Endothelial cell of umbilical vein (primary cell): ENCODE measurements around the gene VSNL1. TPM values are rescaled to one million over a fixed set of nuclear protein-coding genes. Genes with fewer than 3 reads are reported as not detected.

Experiments used
- BruUV-seq: library from RNA; stranded (reverse); fragments of 400-500 nt; replicated peaks from 2 replicates; lab custom pipeline; 2021; lab: Mats Ljungman, UMichigan
- CTCF ChIA-PET: fragments of 300-600, 350-600 bp; sonication (Branson Sonifier 250); formaldehyde crosslinking; loops from one replicate; lab custom pipeline; 2021; ENCODE audit warnings: antibody characterized with exemption, inconsistent platforms; lab: Charles Lee
- POLR2A ChIA-PET: fragments of 300-600, 350-600 bp; sonication (Branson Sonifier 250); formaldehyde crosslinking; loops from one replicate; lab custom pipeline; 2021; ENCODE audit warnings: antibody characterized with exemption, inconsistent platforms; lab: Charles Lee
- DNase-seq: peaks from one replicate; pipeline ENCODE4 v3.0.0-alpha.2; 2011; ENCODE audit warnings: low read depth, low spot score
- FAIRE-seq: peaks from 2 replicates; lab custom pipeline; 2011; peaks lifted over from hg19 to GRCh38; lab: Jason Lieb, UNC
- H2AFZ ChIP-seq: 2 replicates; pipeline ENCODE4 v1.6.0; 2012; ENCODE audit warnings: low read depth, low read length, control low read depth, inconsistent platforms
- H3K27ac ChIP-seq: 2 replicates; pipeline ENCODE4 v1.5.1; 2011; ENCODE audit warnings: low read depth, mild to moderate bottlenecking, control low read depth, low read length, moderate library complexity; ENCODE audit not compliant: insufficient read depth
- H3K27me3 ChIP-seq, 2 experiments: 2 replicates each; pipeline versions ENCODE4 v1.6.0 to v1.6.1; 2011; ENCODE audit warnings: low read length in 2 of 2, mixed read lengths in 1 of 2; ENCODE audit not compliant: control insufficient read depth in 2 of 2, insufficient read depth in 2 of 2
- H3K36me3 ChIP-seq, 2 experiments: 2 replicates in 1 of 2; 3 replicates in 1 of 2; pipeline ENCODE4 v1.5.1; 2011; ENCODE audit warnings: low read length in 2 of 2, mild to moderate bottlenecking in 1 of 2, moderate library complexity in 1 of 2; ENCODE audit not compliant: control insufficient read depth in 2 of 2, insufficient read depth in 2 of 2; ENCODE audit errors: extremely low read depth in 1 of 2
- H3K4me1 ChIP-seq: 3 replicates; pipeline ENCODE4 v1.5.1; 2011; ENCODE audit warnings: mild to moderate bottlenecking, low read length; ENCODE audit not compliant: control insufficient read depth, insufficient read depth; ENCODE audit errors: extremely low read depth
- H3K4me2 ChIP-seq: 2 replicates; pipeline ENCODE4 v1.6.1; 2011; ENCODE audit warnings: low read length, control low read depth, mixed read lengths; ENCODE audit not compliant: insufficient read depth
- H3K4me3 ChIP-seq, 3 experiments: fragments of 200-600 bp in 1 of 3; sonication (generic), shearing (Covaris generic) in 1 of 3; replicated peaks in 1 of 3; 2 replicates each; pipeline ENCODE4 v1.5.1; 2011 to 2016; ENCODE audit warnings: control low read depth in 3 of 3, low read length in 3 of 3, mild to moderate bottlenecking in 2 of 3, inconsistent platforms in 1 of 3, low read depth in 1 of 3, moderate library complexity in 1 of 3; ENCODE audit not compliant: insufficient read depth in 1 of 3
- H3K79me2 ChIP-seq: 2 replicates; pipeline ENCODE4 v1.6.0; 2012; ENCODE audit warnings: low read length, inconsistent platforms; ENCODE audit not compliant: control insufficient read depth, insufficient read depth
- H3K9ac ChIP-seq: replicated peaks from 2 replicates; pipeline ENCODE3; 2011; ENCODE audit warnings: low read length, control low read depth; ENCODE audit not compliant: insufficient read depth; ENCODE audit errors: extremely low read depth
- H3K9me1 ChIP-seq: replicated peaks from 3 replicates; pipeline ENCODE4 v1.6.0; 2011; ENCODE audit warnings: mild to moderate bottlenecking, low read length; ENCODE audit not compliant: control insufficient read depth, insufficient read depth; ENCODE audit errors: extremely low read depth
- H3K9me3 ChIP-seq: replicated peaks from 2 replicates; pipeline ENCODE4 v1.5.1; 2012; ENCODE audit warnings: low read length, inconsistent platforms; ENCODE audit not compliant: control insufficient read depth, insufficient read depth
- H4K20me1 ChIP-seq: replicated peaks from 2 replicates; pipeline ENCODE3; 2011; ENCODE audit warnings: mild to moderate bottlenecking, low read length; ENCODE audit not compliant: control insufficient read depth, insufficient read depth; ENCODE audit errors: extremely low read depth
- EZH2 ChIP-seq: IDR thresholded peaks from 2 replicates; pipeline ENCODE4 v1.6.1; 2012; ENCODE audit warnings: borderline replicate concordance, low read depth, mild to moderate bottlenecking, moderate library complexity, low read length, inconsistent platforms; ENCODE audit not compliant: severe bottlenecking
- FOS ChIP-seq: IDR thresholded peaks from 2 replicates; pipeline ENCODE4 v1.6.1; 2011; ENCODE audit warnings: mild to moderate bottlenecking, low read length, moderate library complexity, borderline replicate concordance; ENCODE audit not compliant: insufficient read depth
- GATA2 ChIP-seq: IDR thresholded peaks from 2 replicates; pipeline ENCODE4 v1.7.0; 2011; ENCODE audit warnings: low read depth, mild to moderate bottlenecking, moderate library complexity, mixed read lengths, low read length; ENCODE audit not compliant: insufficient read length, insufficient read depth
- JUN ChIP-seq: IDR thresholded peaks from 2 replicates; pipeline ENCODE4 v1.6.1; 2011; ENCODE audit warnings: borderline replicate concordance, low read depth; ENCODE audit not compliant: insufficient read length, insufficient read depth
- MYC ChIP-seq: IDR thresholded peaks from one replicate; pipeline ENCODE4 v1.6.1; 2011; ENCODE audit warnings: mild to moderate bottlenecking, low read depth, low read length
- POLR2A ChIP-seq: IDR thresholded peaks from 2 replicates; pipeline ENCODE4 v1.6.1; 2012; ENCODE audit warnings: low read depth, mild to moderate bottlenecking, control low read depth, low read length
- POLR2AphosphoS5 ChIP-seq: IDR thresholded peaks from 2 replicates; pipeline ENCODE4 v1.6.1; 2012; ENCODE audit warnings: low read depth, mild to moderate bottlenecking, control low read depth, low read length, moderate library complexity; ENCODE audit not compliant: insufficient read depth
- dilution Hi-C: fragments of 300-500 bp; cut with MboI; formaldehyde crosslinking; loops from one replicate; pipeline ENCODE4 v1.15.0; 2019; ENCODE audit warnings: low sequenced_read_pairs; ENCODE audit not compliant: extremely low pct_ligation_motif_present
- intact Hi-C: fragments of 100-400 bp; cut with micrococcal nuclease; formaldehyde crosslinking; loops from one replicate; pipeline ENCODE4 v1.10.0; 2022
- polyA plus RNA-seq, 4 experiments: library from polyadenylated mRNA; depleted of rRNA in 3 of 4; stranded (reverse) in 3 of 4; unstranded in 1 of 4; fragments of >200 nt; gene quantifications; 2 replicates each; pipeline versions ENCODE4 v1.2.1 to v1.2.3, GENCODE V29; 2011 to 2012; ENCODE audit warnings: missing spikeins in 1 of 4
- total RNA-seq: library from RNA; stranded (reverse); gene quantifications from 2 replicates; pipeline ENCODE4 v1.2.3, GENCODE V29; 2021
- TF ChIP-seq, protein P1 (sequence below), 2 donors: IDR thresholded peaks; 1 replicate in 1 of 2; 2 replicates in 1 of 2; pipeline ENCODE4 v1.5.1; 2011; ENCODE audit warnings: low read length in 2 of 2, mild to moderate bottlenecking in 2 of 2, moderate library complexity in 2 of 2, control low read depth in 1 of 2, inconsistent platforms in 1 of 2, low read depth in 1 of 2; ENCODE audit not compliant: insufficient read depth in 1 of 2; ENCODE audit errors: extremely low read depth in 1 of 2
- TF ChIP-seq, protein P2 (sequence below): IDR thresholded peaks from 2 replicates; pipeline ENCODE4 v1.6.1; 2011; ENCODE audit not compliant: insufficient read depth, insufficient read length

The VSNL1 gene
- total and polyA plus RNA-seq, 2 donors (not counting 3 experiments of a cell fraction or from before 2014, with no cell fraction given): not detected

GRCh38 chr2:17536416-17536815, 4.1 kb upstream of the VSNL1 start:
- intact Hi-C loops (no loop called here), dilution Hi-C loops (no loop called here)
- no peak overlapping the region for H3K27ac ChIP-seq
- TF ChIP-seq GATA2 (no peak), POLR2AphosphoS5 (no peak), FOS (no peak), MYC (no peak), EZH2 (no peak), POLR2A (no peak), JUN (no peak)
- TF ChIP-seq, protein P1, sequence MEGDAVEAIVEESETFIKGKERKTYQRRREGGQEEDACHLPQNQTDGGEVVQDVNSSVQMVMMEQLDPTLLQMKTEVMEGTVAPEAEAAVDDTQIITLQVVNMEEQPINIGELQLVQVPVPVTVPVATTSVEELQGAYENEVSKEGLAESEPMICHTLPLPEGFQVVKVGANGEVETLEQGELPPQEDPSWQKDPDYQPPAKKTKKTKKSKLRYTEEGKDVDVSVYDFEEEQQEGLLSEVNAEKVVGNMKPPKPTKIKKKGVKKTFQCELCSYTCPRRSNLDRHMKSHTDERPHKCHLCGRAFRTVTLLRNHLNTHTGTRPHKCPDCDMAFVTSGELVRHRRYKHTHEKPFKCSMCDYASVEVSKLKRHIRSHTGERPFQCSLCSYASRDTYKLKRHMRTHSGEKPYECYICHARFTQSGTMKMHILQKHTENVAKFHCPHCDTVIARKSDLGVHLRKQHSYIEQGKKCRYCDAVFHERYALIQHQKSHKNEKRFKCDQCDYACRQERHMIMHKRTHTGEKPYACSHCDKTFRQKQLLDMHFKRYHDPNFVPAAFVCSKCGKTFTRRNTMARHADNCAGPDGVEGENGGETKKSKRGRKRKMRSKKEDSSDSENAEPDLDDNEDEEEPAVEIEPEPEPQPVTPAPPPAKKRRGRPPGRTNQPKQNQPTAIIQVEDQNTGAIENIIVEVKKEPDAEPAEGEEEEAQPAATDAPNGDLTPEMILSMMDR (IDR thresholded peaks at IDR 0.05; ENCODE audit: extremely low read depth in 1 of 2, insufficient read depth in 1 of 2, low read depth in 1 of 2, low read length in 2 of 2): no peak
- TF ChIP-seq, protein P2, sequence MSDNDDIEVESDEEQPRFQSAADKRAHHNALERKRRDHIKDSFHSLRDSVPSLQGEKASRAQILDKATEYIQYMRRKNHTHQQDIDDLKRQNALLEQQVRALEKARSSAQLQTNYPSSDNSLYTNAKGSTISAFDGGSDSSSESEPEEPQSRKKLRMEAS: no peak
- CTCF ChIA-PET: no interaction called here
- no peaks in the 10 kb centered on the region for H4K20me1 ChIP-seq
- H3K9me3 ChIP-seq: no peaks in the 10 kb centered on the region
- POLR2A ChIA-PET: no interaction called here
- peaks cover 39 to 46% of the 10 kb centered on the region in 2 experiments for H3K27me3 ChIP-seq
- H3K79me2 ChIP-seq: no peaks in the 10 kb centered on the region
- H2AFZ ChIP-seq: no peak overlapping the region
- H3K4me1 ChIP-seq: peaks cover 23% of the 10 kb centered on the region
- no peaks in the 10 kb centered on the region for H3K9me1 ChIP-seq
- H3K4me2 ChIP-seq: no peak overlapping the region
- no peak overlapping the region for H3K4me3 ChIP-seq
- DNase-seq: no peak
- BruUV-seq: no TSS peak
- H3K36me3 ChIP-seq: no peaks in the 10 kb centered on the region
- FAIRE-seq: no peak
- no peak overlapping the region for H3K9ac ChIP-seq
